ENCODE data around the gene CCDC170.

Gene CCDC170

GRCh38 chr6:151589667-151590066, 95.8 kb downstream of the CCDC170 start:
- ATAC-seq (replicated peaks) (no peak), DNase-seq (no peak)
- Mint-ChIP-seq H3K27ac (no peak overlapping the region), H3K4me1 (no peaks in the 10 kb centered on the region), H3K9me3 (peaks cover 3 to 7% of the 10 kb centered on the region in 2 donors), H3K4me3 (no peak overlapping the region), H3K27me3 (peaks cover 0 to 5% of the 10 kb centered on the region in 2 donors), H3K36me3 (no peaks in the 10 kb centered on the region)

- no peak for ATAC-seq (replicated peaks)
Observed at GRCh38 chr6:151590742-151591141, 96.9 kb downstream of the CCDC170 start.

GRCh38 chr6:151592449-151593159, 98.8 kb downstream of the CCDC170 start:
- H3K36me3 Mint-ChIP-seq: no peaks in the 10 kb centered on the region
- ATAC-seq (replicated peaks) (no peak), DNase-seq (no peak)
- no peak overlapping the region for H3K4me3 Mint-ChIP-seq
- peaks cover 0 to 8% of the 10 kb centered on the region in 2 donors for H3K27me3 Mint-ChIP-seq
- no peaks in the 10 kb centered on the region for H3K4me1 Mint-ChIP-seq
- H3K27ac Mint-ChIP-seq: no peak overlapping the region
- H3K9me3 Mint-ChIP-seq: peaks cover 3 to 7% of the 10 kb centered on the region in 2 donors

More at GRCh38 chr6:151590742-151591141, 96.9 kb downstream of the CCDC170 start:
- Mint-ChIP-seq H3K4me3 (no peak overlapping the region), H3K27me3 (peaks cover 0 to 5% of the 10 kb centered on the region in 2 donors), H3K9me3 (peaks cover 3 to 7% of the 10 kb centered on the region in 2 donors), H3K36me3 (no peaks in the 10 kb centered on the region), H3K4me1 (no peaks in the 10 kb centered on the region), H3K27ac (no peak overlapping the region)
- DNase-seq: no peak

- Mint-ChIP-seq H3K9me3 (peaks cover 2 to 4% of the 10 kb centered on the region in 2 donors), H3K4me1 (no peaks in the 10 kb centered on the region), H3K27ac (no peak overlapping the region), H3K4me3 (no peak overlapping the region), H3K36me3 (no peaks in the 10 kb centered on the region), H3K27me3 (peaks cover 0 to 12% of the 10 kb centered on the region in 2 donors)
- ATAC-seq (replicated peaks) (no peak), DNase-seq (no peak)
Observed at GRCh38 chr6:151609146-151609902, 115.5 kb downstream of the CCDC170 start.

- no peak for ATAC-seq (replicated peaks)
- Mint-ChIP-seq H3K27ac (no peak overlapping the region), H3K4me3 (no peak overlapping the region), H3K9me3 (peaks cover 2 to 4% of the 10 kb centered on the region in 2 donors), H3K36me3 (no peaks in the 10 kb centered on the region), H3K27me3 (peaks cover 5 to 11% of the 10 kb centered on the region in 2 donors), H3K4me1 (no peaks in the 10 kb centered on the region)
- DNase-seq: no peak
Observed at GRCh38 chr6:151610326-151610725, 116.5 kb downstream of the CCDC170 start.

GRCh38 chr6:151614630-151615029, 120.8 kb downstream of the CCDC170 start:
- Mint-ChIP-seq H3K27ac (no peak overlapping the region), H3K36me3 (no peaks in the 10 kb centered on the region), H3K4me1 (no peaks in the 10 kb centered on the region), H3K4me3 (no peak overlapping the region), H3K9me3 (no peaks in the 10 kb centered on the region), H3K27me3 (peaks cover 0 to 5% of the 10 kb centered on the region in 2 donors)
- DNase-seq (no peak), ATAC-seq (replicated peaks) (no peak)

GRCh38 chr6:151616091-151616513, 122.3 kb downstream of the CCDC170 start:
- H3K27me3 Mint-ChIP-seq: peaks cover 0 to 5% of the 10 kb centered on the region in 2 donors
- no peak overlapping the region for H3K27ac Mint-ChIP-seq
- ATAC-seq (replicated peaks): no peak
- no peak for DNase-seq
- H3K36me3 Mint-ChIP-seq: no peaks in the 10 kb centered on the region
- H3K9me3 Mint-ChIP-seq: no peaks in the 10 kb centered on the region
- no peaks in the 10 kb centered on the region for H3K4me1 Mint-ChIP-seq
- no peak overlapping the region for H3K4me3 Mint-ChIP-seq

- no peak overlapping the region for H3K27ac Mint-ChIP-seq
- no peaks in the 10 kb centered on the region for H3K9me3 Mint-ChIP-seq
- no peak overlapping the region for H3K4me3 Mint-ChIP-seq
- DNase-seq: no peak
- no peaks in the 10 kb centered on the region for H3K4me1 Mint-ChIP-seq
- no peaks in the 10 kb centered on the region for H3K36me3 Mint-ChIP-seq
- no peak for ATAC-seq (replicated peaks)
- H3K27me3 Mint-ChIP-seq: peaks cover 0 to 5% of the 10 kb centered on the region in 2 donors
Observed at GRCh38 chr6:151616600-151616999, 122.8 kb downstream of the CCDC170 start.

GRCh38 chr6:151617539-151617938, 123.7 kb downstream of the CCDC170 start:
- DNase-seq: no peak
- H3K4me1 Mint-ChIP-seq: no peaks in the 10 kb centered on the region

GRCh38 chr6:151618717-151619116, 124.9 kb downstream of the CCDC170 start:
- no peak overlapping the region for H3K4me3 Mint-ChIP-seq
- H3K9me3 Mint-ChIP-seq: no peaks in the 10 kb centered on the region
- no peaks in the 10 kb centered on the region for H3K36me3 Mint-ChIP-seq
- H3K27me3 Mint-ChIP-seq: peaks cover 0 to 5% of the 10 kb centered on the region in 2 donors
- no peak for DNase-seq
- no peak for ATAC-seq (replicated peaks)
- no peak overlapping the region for H3K27ac Mint-ChIP-seq
- no peaks in the 10 kb centered on the region for H3K4me1 Mint-ChIP-seq

More at GRCh38 chr6:151617539-151617938, 123.7 kb downstream of the CCDC170 start:
- Mint-ChIP-seq H3K4me3 (no peak overlapping the region), H3K9me3 (no peaks in the 10 kb centered on the region), H3K36me3 (no peaks in the 10 kb centered on the region), H3K27me3 (peaks cover 0 to 5% of the 10 kb centered on the region in 2 donors), H3K27ac (no peak overlapping the region)
- no peak for ATAC-seq (replicated peaks)

- Mint-ChIP-seq H3K4me1 (no peaks in the 10 kb centered on the region), H3K36me3 (no peaks in the 10 kb centered on the region), H3K27me3 (peaks cover 0 to 2% of the 10 kb centered on the region in 2 donors), H3K9me3 (no peaks in the 10 kb centered on the region), H3K4me3 (no peak overlapping the region), H3K27ac (no peak overlapping the region)
- ATAC-seq (replicated peaks) (no peak), DNase-seq (no peak)
Observed at GRCh38 chr6:151620179-151620578, 126.4 kb downstream of the CCDC170 start.

- H3K36me3 Mint-ChIP-seq: no peaks in the 10 kb centered on the region
- H3K27me3 Mint-ChIP-seq: no peaks in the 10 kb centered on the region
- ATAC-seq (replicated peaks): no peak
- no peak overlapping the region for H3K27ac Mint-ChIP-seq
- no peak overlapping the region for H3K4me3 Mint-ChIP-seq
- H3K9me3 Mint-ChIP-seq: no peaks in the 10 kb centered on the region
- no peaks in the 10 kb centered on the region for H3K4me1 Mint-ChIP-seq
- DNase-seq: no peak
Observed at GRCh38 chr6:151624071-151624470, 130.3 kb downstream of the CCDC170 start.

GRCh38 chr6:151624481-151624880, 130.7 kb downstream of the CCDC170 start:
- H3K27me3 Mint-ChIP-seq: no peaks in the 10 kb centered on the region
- DNase-seq: no peak
- ATAC-seq (replicated peaks): no peak
- no peaks in the 10 kb centered on the region for H3K4me1 Mint-ChIP-seq
- H3K4me3 Mint-ChIP-seq: no peak overlapping the region
- H3K27ac Mint-ChIP-seq: no peak overlapping the region
- H3K9me3 Mint-ChIP-seq: no peaks in the 10 kb centered on the region
- H3K36me3 Mint-ChIP-seq: no peaks in the 10 kb centered on the region

- H3K4me3 Mint-ChIP-seq: no peak overlapping the region
- no peaks in the 10 kb centered on the region for H3K36me3 Mint-ChIP-seq
- DNase-seq (no peak), ATAC-seq (replicated peaks) (no peak)
- H3K4me1 Mint-ChIP-seq: no peaks in the 10 kb centered on the region
- H3K27ac Mint-ChIP-seq: no peak overlapping the region
- no peaks in the 10 kb centered on the region for H3K9me3 Mint-ChIP-seq
- no peaks in the 10 kb centered on the region for H3K27me3 Mint-ChIP-seq
Observed at GRCh38 chr6:151624900-151625536, 131.2 kb downstream of the CCDC170 start.

Measured in stimulated activated naive B cell treated with anti-CD40 and anti-IgM and Interleukin-4, amounts not matched to agents 10 μg/mL and 1 μg/mL and 100 μg/mL, for 72 hours (primary cell).